Stimulated activated CD4-positive, alpha-beta T cell treated with anti-CD3 and anti-CD28 coated beads, Interleukin-4, amount 100 ng/mL, for 4 hours (primary cell): ENCODE results near the gene SBK2.

ENCODE experiments used
- DNase-seq, 2 experiments: peaks; one replicate each; pipeline ENCODE4 v3.0.0-alpha.2; 2020

Gene SBK2

DNA sequence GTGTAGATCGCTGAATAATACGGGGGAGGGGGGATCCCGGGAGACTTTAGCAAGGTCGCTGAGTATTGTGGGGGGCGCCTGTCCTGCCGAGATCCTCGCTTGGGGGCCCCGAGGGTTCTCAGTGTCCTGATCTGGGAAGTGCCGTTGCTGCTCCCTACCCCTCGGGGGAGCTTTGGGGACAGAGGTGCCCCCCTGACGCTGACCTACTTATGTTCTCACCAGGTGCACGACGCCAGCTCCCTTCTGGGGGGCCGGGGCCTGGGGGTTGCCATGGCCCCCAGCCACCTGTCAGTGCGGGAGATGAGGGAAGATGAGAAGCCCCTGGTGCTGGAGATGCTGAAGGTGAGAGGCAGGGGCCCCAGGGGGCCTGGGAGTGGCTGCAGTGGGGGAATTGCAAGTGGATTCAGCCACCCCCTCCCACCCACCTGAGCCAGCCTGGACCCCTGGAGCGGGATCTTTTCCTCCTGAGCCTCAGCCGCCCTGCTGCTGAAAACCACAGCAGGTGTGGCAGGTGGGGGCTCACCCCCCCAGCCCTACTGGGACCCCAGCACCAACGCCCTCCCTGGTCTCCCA is 51.4 kb downstream of the SBK2 start:
- DNase-seq: no peak

DNA sequence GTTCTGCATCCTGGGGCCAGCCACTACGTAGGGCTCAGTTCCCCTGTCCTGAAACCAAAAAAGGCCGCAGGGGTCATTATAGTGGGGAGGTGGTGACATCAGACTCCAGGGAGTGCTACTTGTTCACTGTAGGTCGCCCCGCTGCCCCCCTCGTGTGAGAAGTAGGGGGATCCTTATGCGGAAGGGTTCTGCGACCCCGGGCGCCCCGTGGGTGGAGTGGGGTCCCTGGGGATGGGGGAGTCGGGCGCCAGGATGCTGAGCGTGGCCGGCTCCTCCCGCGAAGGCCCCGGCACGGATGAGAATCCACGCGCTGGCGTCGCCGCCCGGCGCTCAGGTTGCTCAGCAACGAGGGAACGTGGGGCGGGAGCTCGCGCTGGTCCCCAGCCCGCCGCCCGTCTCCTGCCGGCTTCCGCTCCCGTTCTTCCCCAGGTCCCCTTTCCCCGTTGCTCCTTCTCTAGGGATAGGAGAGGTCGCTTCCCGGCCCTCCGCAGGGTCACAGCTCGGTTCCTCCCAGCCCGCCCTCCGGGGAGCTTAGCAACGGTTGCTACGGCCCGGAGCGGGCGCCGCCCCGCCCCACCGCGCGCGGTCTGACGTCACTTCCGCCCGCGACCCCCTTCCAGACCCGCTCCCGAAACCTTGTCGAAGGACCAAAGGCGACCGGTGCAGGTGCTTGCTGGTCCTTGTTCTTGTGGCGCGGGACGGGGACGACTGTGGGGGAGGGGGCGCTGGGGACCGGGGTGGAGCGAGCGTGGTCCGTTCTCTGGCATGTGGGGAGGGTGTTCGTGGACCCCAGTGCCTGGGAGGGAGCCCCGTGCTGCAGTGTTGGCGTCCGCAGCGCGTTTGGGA is 52.1 kb downstream of the SBK2 start, which contains the start of gene NAT14:
Gene NAT14 (plus strand): TSS at position 596 of the 846 bp plus-strand sequence. CDS start 521 bp downstream, outside the sequence.
- peak; percentile 50 to 69 for DNase-seq

DNA sequence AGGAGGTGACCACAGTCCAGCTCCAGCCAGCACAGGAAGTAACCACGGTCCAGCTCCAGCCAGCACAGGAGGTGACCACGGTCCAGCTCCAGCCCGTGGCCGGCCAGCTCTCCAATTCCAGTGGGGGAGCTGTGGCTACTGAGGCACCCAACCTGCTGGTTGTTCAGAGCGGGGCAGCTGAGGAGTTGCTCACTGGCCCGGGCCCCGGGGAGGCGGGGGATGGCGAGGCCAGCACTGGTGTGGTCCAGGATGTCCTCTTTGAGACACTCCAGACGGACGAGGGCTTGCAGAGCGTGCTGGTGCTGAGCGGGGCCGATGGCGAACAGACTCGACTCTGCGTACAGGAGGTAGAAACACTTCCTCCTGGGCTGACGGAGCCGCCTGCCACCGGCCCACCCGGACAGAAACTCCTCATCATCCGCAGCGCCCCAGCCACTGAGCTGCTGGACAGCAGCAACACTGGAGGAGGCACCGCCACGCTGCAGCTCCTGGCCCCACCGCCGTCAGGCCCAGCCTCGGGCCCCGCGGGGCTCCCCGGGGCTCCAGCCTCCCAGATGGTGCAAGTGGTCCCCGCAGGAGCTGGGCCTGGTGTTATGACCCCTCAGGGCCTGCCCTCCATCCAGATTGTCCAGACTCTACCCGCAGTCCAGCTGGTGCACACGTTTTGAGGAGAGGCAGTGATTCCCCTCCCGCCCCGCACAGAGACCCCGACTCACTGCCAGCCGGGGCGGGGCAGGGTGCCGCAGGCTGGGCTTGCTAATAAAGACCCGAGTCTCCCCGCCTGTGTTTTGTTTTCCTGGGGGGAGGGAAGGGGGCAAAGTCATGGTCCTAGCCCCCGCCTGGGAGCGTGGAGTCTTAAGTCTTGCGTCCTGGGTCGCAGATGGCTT is 53.0 kb downstream of the SBK2 start:
- no peak for DNase-seq

DNA sequence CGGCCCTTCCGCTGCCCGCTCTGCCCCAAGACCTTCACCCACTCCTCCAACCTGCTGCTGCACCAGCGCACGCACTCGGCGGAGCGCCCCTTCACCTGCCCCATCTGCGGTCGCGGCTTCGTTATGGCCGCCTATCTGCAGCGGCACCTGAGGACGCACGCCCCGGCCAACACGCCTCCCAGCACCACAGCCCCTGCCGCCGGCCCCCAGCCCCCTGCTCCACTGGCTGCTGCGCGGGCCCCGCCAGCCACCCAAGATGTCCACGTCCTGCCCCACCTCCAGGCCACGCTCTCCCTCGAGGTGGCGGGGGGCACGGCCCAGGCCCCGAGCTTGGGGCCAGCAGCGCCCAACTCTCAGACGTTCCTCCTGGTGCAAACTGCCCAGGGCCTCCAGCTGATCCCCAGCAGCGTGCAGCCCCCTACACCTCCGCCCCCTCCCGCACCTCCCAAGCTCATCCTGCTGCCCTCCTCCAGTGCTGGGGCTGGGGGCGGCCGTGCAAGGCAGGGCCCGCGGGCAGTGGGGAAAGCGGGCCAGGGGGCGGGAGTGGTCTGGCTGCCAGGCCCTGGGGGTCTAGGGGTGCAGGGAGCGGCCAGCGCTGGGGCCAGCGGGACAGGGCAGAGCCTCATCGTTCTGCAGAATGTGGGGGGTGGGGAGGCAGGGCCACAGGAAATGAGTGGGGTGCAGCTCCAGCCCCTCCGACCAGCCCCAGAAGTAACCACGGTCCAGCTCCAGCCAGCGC is 53.8 kb downstream of the SBK2 start:
- DNase-seq: no peak

DNA sequence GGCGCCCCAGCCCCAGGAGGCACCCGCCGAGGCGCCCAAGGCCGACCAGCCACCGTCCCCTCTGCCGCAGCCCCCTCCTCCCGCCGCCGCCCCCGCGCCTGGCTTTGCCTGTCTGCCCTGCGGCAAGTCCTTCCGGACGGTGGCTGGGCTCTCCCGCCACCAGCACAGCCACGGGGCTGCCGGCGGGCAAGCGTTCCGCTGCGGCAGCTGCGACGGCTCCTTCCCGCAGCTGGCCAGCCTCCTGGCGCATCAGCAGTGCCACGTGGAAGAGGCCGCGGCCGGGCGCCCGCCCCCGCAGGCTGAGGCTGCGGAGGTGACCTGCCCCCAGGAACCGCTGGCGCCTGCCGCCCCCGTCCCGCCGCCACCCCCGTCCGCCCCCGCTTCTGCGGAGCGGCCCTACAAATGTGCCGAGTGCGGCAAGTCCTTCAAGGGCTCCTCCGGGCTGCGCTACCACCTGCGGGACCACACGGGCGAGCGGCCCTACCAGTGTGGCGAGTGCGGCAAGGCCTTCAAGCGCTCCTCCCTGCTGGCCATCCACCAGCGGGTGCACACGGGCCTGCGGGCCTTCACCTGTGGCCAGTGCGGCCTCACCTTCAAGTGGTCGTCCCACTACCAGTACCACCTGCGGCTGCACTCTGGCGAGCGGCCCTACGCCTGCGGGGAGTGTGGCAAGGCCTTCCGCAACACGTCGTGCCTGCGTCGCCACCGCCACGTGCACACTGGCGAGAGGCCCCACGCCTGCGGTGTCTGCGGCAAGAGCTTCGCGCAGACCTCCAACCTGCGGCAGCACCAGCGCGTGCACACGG is 54.6 kb downstream of the SBK2 start:
- DNase-seq: no peak

DNA sequence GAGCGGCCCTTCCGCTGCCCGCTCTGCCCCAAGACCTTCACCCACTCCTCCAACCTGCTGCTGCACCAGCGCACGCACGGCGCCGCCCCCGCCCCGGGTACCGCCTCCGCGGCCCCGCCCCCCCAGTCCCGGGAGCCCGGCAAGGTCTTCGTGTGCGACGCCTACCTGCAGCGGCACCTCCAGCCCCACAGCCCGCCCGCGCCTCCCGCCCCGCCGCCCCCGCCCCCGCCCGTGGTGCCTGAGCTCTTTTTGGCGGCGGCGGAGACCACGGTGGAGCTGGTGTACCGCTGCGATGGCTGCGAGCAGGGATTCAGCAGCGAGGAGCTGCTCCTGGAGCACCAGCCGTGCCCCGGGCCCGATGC is 55.2 kb downstream of the SBK2 start:
- DNase-seq: no peak

DNA sequence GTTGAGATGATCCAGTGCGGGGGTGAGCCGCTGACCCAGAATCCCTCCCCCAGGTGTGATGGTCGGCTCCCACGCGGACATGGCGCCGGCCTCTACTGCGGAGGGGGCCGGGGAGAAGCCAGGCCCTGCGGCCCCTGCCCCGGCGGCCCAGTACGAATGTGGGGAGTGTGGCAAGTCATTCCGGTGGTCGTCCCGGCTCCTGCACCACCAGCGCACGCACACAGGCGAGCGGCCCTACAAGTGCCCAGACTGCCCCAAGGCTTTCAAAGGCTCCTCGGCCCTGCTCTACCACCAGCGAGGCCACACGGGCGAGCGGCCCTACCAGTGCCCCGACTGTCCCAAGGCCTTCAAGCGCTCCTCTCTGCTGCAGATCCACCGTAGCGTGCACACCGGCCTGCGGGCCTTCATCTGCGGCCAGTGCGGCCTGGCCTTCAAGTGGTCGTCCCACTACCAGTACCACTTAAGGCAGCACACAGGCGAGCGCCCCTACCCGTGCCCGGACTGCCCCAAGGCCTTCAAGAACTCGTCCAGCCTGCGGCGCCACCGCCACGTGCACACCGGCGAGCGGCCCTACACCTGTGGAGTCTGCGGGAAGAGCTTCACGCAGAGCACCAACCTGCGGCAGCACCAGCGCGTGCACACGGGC is 55.7 kb downstream of the SBK2 start:
- DNase-seq: no peak

DNA sequence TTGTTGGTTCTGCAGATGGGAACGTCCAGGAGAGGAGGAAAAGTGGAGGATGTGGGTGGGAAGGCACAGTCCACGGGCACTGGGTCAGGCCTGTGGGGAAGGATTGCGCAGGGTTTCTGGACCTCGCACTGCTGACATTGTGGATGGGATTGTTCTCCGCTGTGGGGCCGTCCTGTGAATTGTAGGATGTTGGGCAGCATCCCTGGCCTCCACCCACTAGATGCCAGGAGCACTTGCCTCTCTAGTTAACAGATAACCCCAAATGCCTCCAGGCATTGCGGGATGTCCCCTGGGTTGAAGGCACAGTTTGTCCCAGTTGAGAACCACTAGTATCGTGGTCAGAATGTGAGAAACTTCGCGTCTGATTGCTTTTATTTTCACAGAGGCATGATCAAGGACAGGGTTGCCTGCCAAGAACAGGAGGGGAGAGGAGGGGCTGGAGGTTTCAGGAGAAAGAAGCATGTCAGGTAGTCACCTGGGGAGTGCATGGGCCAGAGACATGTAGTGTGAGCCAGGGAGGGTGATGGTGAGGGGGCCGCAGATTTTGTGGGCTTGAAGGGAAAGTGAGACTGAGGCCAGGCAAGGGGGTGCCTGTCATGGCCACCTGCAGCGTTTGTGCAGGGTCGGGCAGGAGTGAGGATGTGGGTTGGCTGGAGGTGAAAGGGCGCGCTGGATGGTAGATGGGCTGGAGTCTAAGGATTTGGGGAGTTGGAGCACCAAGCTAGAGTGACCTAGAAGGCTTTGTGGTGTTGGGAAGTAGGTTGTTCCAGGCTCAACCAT is 57.3 kb downstream of the SBK2 start:
- DNase-seq: no peak

DNA sequence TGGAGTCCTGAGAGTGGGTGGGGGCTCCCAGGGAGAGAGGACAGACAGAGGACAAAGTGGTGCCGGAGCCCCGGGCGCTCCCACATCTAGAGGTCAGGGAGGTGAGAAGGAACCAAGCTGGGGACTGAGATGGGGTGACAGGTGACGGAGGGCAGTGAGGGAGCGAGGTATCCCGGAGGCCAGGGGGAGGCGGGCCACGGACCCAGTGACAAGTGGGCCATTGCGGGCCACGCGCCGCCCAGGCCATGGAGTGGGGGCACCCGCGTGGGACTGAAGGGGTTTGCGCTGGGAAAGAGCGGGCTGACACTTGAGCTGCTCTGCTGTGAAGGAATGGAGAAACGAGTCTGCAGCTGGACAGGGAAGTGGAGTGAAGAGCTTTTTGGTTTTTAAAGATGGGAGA is 57.9 kb downstream of the SBK2 start:
- DNase-seq: no peak
